Endothelial cell of umbilical vein (primary cell): Measurements from ENCODE around the gene TSPAN9. TPM values are rescaled to one million over a fixed set of nuclear protein-coding genes. Genes with fewer than 3 reads are reported as not detected.

Experiments
- BruUV-seq: library from RNA; stranded (reverse); fragments of 400-500 nt; replicated peaks from 2 replicates; lab custom pipeline; 2021; lab: Mats Ljungman, UMichigan
- CTCF ChIA-PET: fragments of 300-600, 350-600 bp; sonication (Branson Sonifier 250); formaldehyde crosslinking; loops from one replicate; lab custom pipeline; 2021; ENCODE audit warnings: antibody characterized with exemption, inconsistent platforms; lab: Charles Lee
- POLR2A ChIA-PET: fragments of 300-600, 350-600 bp; sonication (Branson Sonifier 250); formaldehyde crosslinking; loops from one replicate; lab custom pipeline; 2021; ENCODE audit warnings: antibody characterized with exemption, inconsistent platforms; lab: Charles Lee
- DNase-seq: peaks from one replicate; pipeline ENCODE4 v3.0.0-alpha.2; 2011; ENCODE audit warnings: low read depth, low spot score
- FAIRE-seq: peaks from 2 replicates; lab custom pipeline; 2011; peaks lifted over from hg19 to GRCh38; lab: Jason Lieb, UNC
- H2AFZ ChIP-seq: 2 replicates; pipeline ENCODE4 v1.6.0; 2012; ENCODE audit warnings: low read depth, low read length, control low read depth, inconsistent platforms
- H3K27ac ChIP-seq: 2 replicates; pipeline ENCODE4 v1.5.1; 2011; ENCODE audit warnings: low read depth, mild to moderate bottlenecking, control low read depth, low read length, moderate library complexity; ENCODE audit not compliant: insufficient read depth
- H3K27me3 ChIP-seq, 2 experiments: 2 replicates each; pipeline versions ENCODE4 v1.6.0 to v1.6.1; 2011; ENCODE audit warnings: low read length in 2 of 2, mixed read lengths in 1 of 2; ENCODE audit not compliant: control insufficient read depth in 2 of 2, insufficient read depth in 2 of 2
- H3K36me3 ChIP-seq, 2 experiments: 2 replicates in 1 of 2; 3 replicates in 1 of 2; pipeline ENCODE4 v1.5.1; 2011; ENCODE audit warnings: low read length in 2 of 2, mild to moderate bottlenecking in 1 of 2, moderate library complexity in 1 of 2; ENCODE audit not compliant: control insufficient read depth in 2 of 2, insufficient read depth in 2 of 2; ENCODE audit errors: extremely low read depth in 1 of 2
- H3K4me1 ChIP-seq: 3 replicates; pipeline ENCODE4 v1.5.1; 2011; ENCODE audit warnings: mild to moderate bottlenecking, low read length; ENCODE audit not compliant: control insufficient read depth, insufficient read depth; ENCODE audit errors: extremely low read depth
- H3K4me2 ChIP-seq: 2 replicates; pipeline ENCODE4 v1.6.1; 2011; ENCODE audit warnings: low read length, control low read depth, mixed read lengths; ENCODE audit not compliant: insufficient read depth
- H3K4me3 ChIP-seq, 3 experiments: fragments of 200-600 bp in 1 of 3; sonication (generic), shearing (Covaris generic) in 1 of 3; replicated peaks in 1 of 3; 2 replicates each; pipeline ENCODE4 v1.5.1; 2011 to 2016; ENCODE audit warnings: control low read depth in 3 of 3, low read length in 3 of 3, mild to moderate bottlenecking in 2 of 3, inconsistent platforms in 1 of 3, low read depth in 1 of 3, moderate library complexity in 1 of 3; ENCODE audit not compliant: insufficient read depth in 1 of 3
- H3K79me2 ChIP-seq: 2 replicates; pipeline ENCODE4 v1.6.0; 2012; ENCODE audit warnings: low read length, inconsistent platforms; ENCODE audit not compliant: control insufficient read depth, insufficient read depth
- H3K9ac ChIP-seq: replicated peaks from 2 replicates; pipeline ENCODE3; 2011; ENCODE audit warnings: low read length, control low read depth; ENCODE audit not compliant: insufficient read depth; ENCODE audit errors: extremely low read depth
- H3K9me1 ChIP-seq: replicated peaks from 3 replicates; pipeline ENCODE4 v1.6.0; 2011; ENCODE audit warnings: mild to moderate bottlenecking, low read length; ENCODE audit not compliant: control insufficient read depth, insufficient read depth; ENCODE audit errors: extremely low read depth
- H3K9me3 ChIP-seq: replicated peaks from 2 replicates; pipeline ENCODE4 v1.5.1; 2012; ENCODE audit warnings: low read length, inconsistent platforms; ENCODE audit not compliant: control insufficient read depth, insufficient read depth
- H4K20me1 ChIP-seq: replicated peaks from 2 replicates; pipeline ENCODE3; 2011; ENCODE audit warnings: mild to moderate bottlenecking, low read length; ENCODE audit not compliant: control insufficient read depth, insufficient read depth; ENCODE audit errors: extremely low read depth
- EZH2 ChIP-seq: IDR thresholded peaks from 2 replicates; pipeline ENCODE4 v1.6.1; 2012; ENCODE audit warnings: borderline replicate concordance, low read depth, mild to moderate bottlenecking, moderate library complexity, low read length, inconsistent platforms; ENCODE audit not compliant: severe bottlenecking
- FOS ChIP-seq: IDR thresholded peaks from 2 replicates; pipeline ENCODE4 v1.6.1; 2011; ENCODE audit warnings: mild to moderate bottlenecking, low read length, moderate library complexity, borderline replicate concordance; ENCODE audit not compliant: insufficient read depth
- GATA2 ChIP-seq: IDR thresholded peaks from 2 replicates; pipeline ENCODE4 v1.7.0; 2011; ENCODE audit warnings: low read depth, mild to moderate bottlenecking, moderate library complexity, mixed read lengths, low read length; ENCODE audit not compliant: insufficient read length, insufficient read depth
- JUN ChIP-seq: IDR thresholded peaks from 2 replicates; pipeline ENCODE4 v1.6.1; 2011; ENCODE audit warnings: borderline replicate concordance, low read depth; ENCODE audit not compliant: insufficient read length, insufficient read depth
- MYC ChIP-seq: IDR thresholded peaks from one replicate; pipeline ENCODE4 v1.6.1; 2011; ENCODE audit warnings: mild to moderate bottlenecking, low read depth, low read length
- POLR2A ChIP-seq: IDR thresholded peaks from 2 replicates; pipeline ENCODE4 v1.6.1; 2012; ENCODE audit warnings: low read depth, mild to moderate bottlenecking, control low read depth, low read length
- POLR2AphosphoS5 ChIP-seq: IDR thresholded peaks from 2 replicates; pipeline ENCODE4 v1.6.1; 2012; ENCODE audit warnings: low read depth, mild to moderate bottlenecking, control low read depth, low read length, moderate library complexity; ENCODE audit not compliant: insufficient read depth
- dilution Hi-C: fragments of 300-500 bp; cut with MboI; formaldehyde crosslinking; loops from one replicate; pipeline ENCODE4 v1.15.0; 2019; ENCODE audit warnings: low sequenced_read_pairs; ENCODE audit not compliant: extremely low pct_ligation_motif_present
- intact Hi-C: fragments of 100-400 bp; cut with micrococcal nuclease; formaldehyde crosslinking; loops from one replicate; pipeline ENCODE4 v1.10.0; 2022
- polyA plus RNA-seq, 4 experiments: library from polyadenylated mRNA; depleted of rRNA in 3 of 4; stranded (reverse) in 3 of 4; unstranded in 1 of 4; fragments of >200 nt; gene quantifications; 2 replicates each; pipeline versions ENCODE4 v1.2.1 to v1.2.3, GENCODE V29; 2011 to 2012; ENCODE audit warnings: missing spikeins in 1 of 4
- total RNA-seq: library from RNA; stranded (reverse); gene quantifications from 2 replicates; pipeline ENCODE4 v1.2.3, GENCODE V29; 2021
- TF ChIP-seq, protein P1 (sequence below), 2 donors: IDR thresholded peaks; 1 replicate in 1 of 2; 2 replicates in 1 of 2; pipeline ENCODE4 v1.5.1; 2011; ENCODE audit warnings: low read length in 2 of 2, mild to moderate bottlenecking in 2 of 2, moderate library complexity in 2 of 2, control low read depth in 1 of 2, inconsistent platforms in 1 of 2, low read depth in 1 of 2; ENCODE audit not compliant: insufficient read depth in 1 of 2; ENCODE audit errors: extremely low read depth in 1 of 2

The TSPAN9 gene
- total and polyA plus RNA-seq, 2 donors (not counting 3 experiments of a cell fraction or from before 2014, with no cell fraction given), result 43.3 to 66.8 TPM

DNA sequence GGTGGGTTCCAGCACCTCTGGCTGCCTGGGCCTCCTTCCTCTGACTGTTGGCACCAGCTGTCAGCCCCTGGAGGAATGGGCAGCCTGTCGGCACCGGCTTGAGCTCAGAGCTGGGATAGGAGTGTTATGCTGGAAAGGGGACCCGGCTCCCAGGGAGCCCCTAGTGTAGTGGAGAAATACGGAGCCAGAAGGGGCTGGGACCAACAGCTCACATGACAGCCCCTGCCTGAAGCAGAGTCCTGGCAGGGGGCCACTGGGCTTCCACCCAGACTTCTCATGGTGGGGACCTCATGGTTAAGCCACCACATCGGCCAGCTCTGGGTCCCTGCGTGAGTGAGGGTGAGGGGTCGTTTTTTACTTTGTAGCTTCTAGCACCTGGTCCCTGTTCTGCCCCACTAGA, 174.5 kb downstream of the TSPAN9 start:
- no peak overlapping the region for H3K4me3 ChIP-seq
- no peak overlapping the region for H3K4me2 ChIP-seq
- intact Hi-C loops, result no loop called here
- DNase-seq (no peak), FAIRE-seq (no peak)
- no peaks in the 10 kb centered on the region for H3K9me3 ChIP-seq
- no peaks in the 10 kb centered on the region for H3K79me2 ChIP-seq
- no peak overlapping the region for H3K27ac ChIP-seq
- ChIA-PET CTCF (interaction anchor here (2.2 kb wide), 1 partner anchor 9 kb away, joined by 5 read pairs; no protein-coding TSS in a partner anchor), POLR2A (no interaction called here)
- H3K36me3 ChIP-seq, result no peaks in the 10 kb centered on the region
- no peak overlapping the region for H2AFZ ChIP-seq
- H3K9ac ChIP-seq, result no peak overlapping the region
- peaks cover 6% of the 10 kb centered on the region for H3K4me1 ChIP-seq
- no peak for TF ChIP-seq GATA2
- TF ChIP-seq EZH2, result no peak
- TF ChIP-seq FOS, result no peak
- no peak for TF ChIP-seq POLR2A
- no peak for TF ChIP-seq MYC
- TF ChIP-seq, protein P1, sequence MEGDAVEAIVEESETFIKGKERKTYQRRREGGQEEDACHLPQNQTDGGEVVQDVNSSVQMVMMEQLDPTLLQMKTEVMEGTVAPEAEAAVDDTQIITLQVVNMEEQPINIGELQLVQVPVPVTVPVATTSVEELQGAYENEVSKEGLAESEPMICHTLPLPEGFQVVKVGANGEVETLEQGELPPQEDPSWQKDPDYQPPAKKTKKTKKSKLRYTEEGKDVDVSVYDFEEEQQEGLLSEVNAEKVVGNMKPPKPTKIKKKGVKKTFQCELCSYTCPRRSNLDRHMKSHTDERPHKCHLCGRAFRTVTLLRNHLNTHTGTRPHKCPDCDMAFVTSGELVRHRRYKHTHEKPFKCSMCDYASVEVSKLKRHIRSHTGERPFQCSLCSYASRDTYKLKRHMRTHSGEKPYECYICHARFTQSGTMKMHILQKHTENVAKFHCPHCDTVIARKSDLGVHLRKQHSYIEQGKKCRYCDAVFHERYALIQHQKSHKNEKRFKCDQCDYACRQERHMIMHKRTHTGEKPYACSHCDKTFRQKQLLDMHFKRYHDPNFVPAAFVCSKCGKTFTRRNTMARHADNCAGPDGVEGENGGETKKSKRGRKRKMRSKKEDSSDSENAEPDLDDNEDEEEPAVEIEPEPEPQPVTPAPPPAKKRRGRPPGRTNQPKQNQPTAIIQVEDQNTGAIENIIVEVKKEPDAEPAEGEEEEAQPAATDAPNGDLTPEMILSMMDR (IDR thresholded peaks at IDR 0.05; ENCODE audit: extremely low read depth in 1 of 2, insufficient read depth in 1 of 2, low read depth in 1 of 2, low read length in 2 of 2), result no peak
- TF ChIP-seq JUN, result no peak
- TF ChIP-seq POLR2AphosphoS5, result no peak
- dilution Hi-C loops, result no loop called here
- H4K20me1 ChIP-seq, result no peaks in the 10 kb centered on the region
- BruUV-seq, result no TSS peak
- H3K27me3 ChIP-seq, result no peaks in the 10 kb centered on the region
- H3K9me1 ChIP-seq, result no peaks in the 10 kb centered on the region
